ENCODE measurements around the gene GIGYF2.
A peak's percentile ranks its signal among the peaks of the same experiment; 100 is the strongest.

GIGYF2 gene

GRCh38 chr2:232884001-232884421 lies 186.9 kb downstream of the GIGYF2 start:
- peak overlapping the region; percentile 66 for H3K27ac ChIP-seq
- TF ChIP-seq ZFX (IDR thresholded peaks at IDR 0.05) (no peak), CTCF (conservative IDR thresholded peaks at IDR 0.05) (no peak)

- TF ChIP-seq CTCF (conservative IDR thresholded peaks at IDR 0.05), result no peak
- no peak for TF ChIP-seq ZFX (IDR thresholded peaks at IDR 0.05)
- peak overlapping the region; percentile 66 for H3K27ac ChIP-seq
Measured at GRCh38 chr2:232884549-232885263, 187.6 kb downstream of the GIGYF2 start.

- peak overlapping the region; percentile 66 for H3K27ac ChIP-seq
- TF ChIP-seq CTCF (conservative IDR thresholded peaks at IDR 0.05), result no peak
- no peak for TF ChIP-seq ZFX (IDR thresholded peaks at IDR 0.05)
Measured at GRCh38 chr2:232885264-232885961, 188.3 kb downstream of the GIGYF2 start.

GRCh38 chr2:232886176-232886575 lies 189.0 kb downstream of the GIGYF2 start:
- TF ChIP-seq ZFX (IDR thresholded peaks at IDR 0.05) (no peak), CTCF (conservative IDR thresholded peaks at IDR 0.05) (no peak)

GRCh38 chr2:232886632-232887031 lies 189.5 kb downstream of the GIGYF2 start:
- no peak overlapping the region for H3K27ac ChIP-seq
- TF ChIP-seq ZFX (IDR thresholded peaks at IDR 0.05) (no peak), CTCF (conservative IDR thresholded peaks at IDR 0.05) (no peak)

More at GRCh38 chr2:232886176-232886575, 189.0 kb downstream of the GIGYF2 start:
- peak overlapping the region; percentile 66 for H3K27ac ChIP-seq

- TF ChIP-seq CTCF (conservative IDR thresholded peaks at IDR 0.05), result no peak
- no peak for TF ChIP-seq ZFX (IDR thresholded peaks at IDR 0.05)
Measured at GRCh38 chr2:232887171-232887850, 190.2 kb downstream of the GIGYF2 start.

More at GRCh38 chr2:232887171-232887850, 190.2 kb downstream of the GIGYF2 start:
- H3K27ac ChIP-seq, result no peak overlapping the region
